ENCODE data around the gene MEIOSIN. TPM values are rescaled to one million over a fixed set of nuclear protein-coding genes. Genes with fewer than 3 reads are reported as not detected.

Gene MEIOSIN
- polyA plus RNA-seq, 1 of the 3 experiments (the other 2 are of a cell fraction): 0.03 TPM

DNA sequence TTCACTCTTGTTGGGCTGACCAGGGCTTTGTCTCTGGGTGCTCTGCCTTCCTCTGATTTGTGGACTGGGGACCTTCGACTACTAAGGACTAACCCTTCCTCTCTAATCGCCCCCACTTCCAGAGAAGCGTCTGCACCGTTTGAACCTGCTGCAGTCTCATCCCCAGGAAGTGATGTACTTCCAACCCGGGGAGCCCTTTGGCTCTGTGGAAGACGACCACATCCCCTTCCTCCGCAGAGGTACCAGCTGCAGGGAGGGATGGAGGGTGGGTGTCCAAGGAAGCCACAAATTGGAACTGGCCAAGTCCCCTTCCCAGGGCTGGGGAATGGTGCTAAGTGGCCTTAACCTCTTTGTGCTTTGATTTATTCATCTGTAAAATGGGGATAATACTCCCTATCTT lies 31.6 kb upstream of the MEIOSIN start:
- H3K9ac ChIP-seq: no peak overlapping the region
- no peak overlapping the region for H3K4me2 ChIP-seq
- no peak overlapping the region for H3K27ac ChIP-seq (ENCODE audit: low read depth in 2 of 2, low read length in 1 of 2)
- no peak overlapping the region for H2AFZ ChIP-seq (ENCODE audit: low read depth)
- no peaks in the 10 kb centered on the region for H3K4me1 ChIP-seq (ENCODE audit: control insufficient read depth in 1 of 2, insufficient read depth in 2 of 2, low read depth in 1 of 2, low read length in 1 of 2)
- no peaks in the 10 kb centered on the region for H3K9me2 ChIP-seq
- no peaks in the 10 kb centered on the region for H3K27me3 ChIP-seq (ENCODE audit: insufficient read depth)
- no peaks in the 10 kb centered on the region for H3K79me2 ChIP-seq (ENCODE audit: insufficient read depth)
- DNase-seq: no peak
- POLR2A ChIA-PET: no interaction called here
- no peaks in the 10 kb centered on the region for H3K9me3 ChIP-seq
- H3K36me3 ChIP-seq (replicated peaks in 1 of 2; ENCODE audit: control insufficient read depth in 1 of 2, insufficient read depth in 2 of 2, low read length in 1 of 2): peaks cover 4 to 5% of the 10 kb centered on the region in 2 experiments
- no peaks in the 10 kb centered on the region for H3F3A ChIP-seq (replicated peaks; ENCODE audit: insufficient read depth)
- no peaks in the 10 kb centered on the region for H4K20me1 ChIP-seq (ENCODE audit: insufficient read depth)
- no peak overlapping the region for H3K4me3 ChIP-seq (ENCODE audit: low read depth in 2 of 2, low read length in 1 of 2)
- TF ChIP-seq ELF1 (IDR thresholded peaks at IDR 0.05) (no peak), EP300 (IDR thresholded peaks at IDR 0.05; ENCODE audit: borderline replicate concordance in 1 of 2, low read depth in 1 of 2, low read length in 1 of 2) (no peak), PBX3 (IDR thresholded peaks at IDR 0.05) (no peak), FOXJ3 (CRISPR knock-in tag; IDR thresholded peaks at IDR 0.05) (no peak), JUND (IDR thresholded peaks at IDR 0.05) (no peak)
- CTCF ChIA-PET: interaction anchor here (1.5 to 1.7 kb wide), 2 partner anchors 8 to 9 kb away, joined by 6 read pairs; partner anchors contain the start of genes QPCTL and SNRPD2
- 86% methylated on average over 7 of the region's 7 CpGs for WGBS (ENCODE audit: low lambda C conversion rate)

GRCh38 chr19:45705115-45705514 lies 28.1 kb upstream of the MEIOSIN start:
- ChIA-PET CTCF (interaction anchor here (1.0 to 8.0 kb wide), 2 partner anchors 10 to 11 kb away, joined by 3 to 70 read pairs; partner anchors contain the start of genes QPCTL and SNRPD2), POLR2A (interaction anchor here (1.4 kb wide), 1 partner anchor 12 kb away, joined by 4 read pairs; no protein-coding TSS in a partner anchor)
- H3K4me1 ChIP-seq (ENCODE audit: control insufficient read depth in 1 of 2, insufficient read depth in 2 of 2, low read depth in 1 of 2, low read length in 1 of 2): no peaks in the 10 kb centered on the region
- no peaks in the 10 kb centered on the region for H3K9me2 ChIP-seq
- H2AFZ ChIP-seq (ENCODE audit: low read depth): no peak overlapping the region
- H3K9ac ChIP-seq: no peak overlapping the region
- H3K9me3 ChIP-seq: no peaks in the 10 kb centered on the region
- H3F3A ChIP-seq (replicated peaks; ENCODE audit: insufficient read depth): no peaks in the 10 kb centered on the region
- DNase-seq: no peak
- WGBS (ENCODE audit: low lambda C conversion rate): 93% methylated on average over 9 of the region's 9 CpGs
- H3K4me2 ChIP-seq: no peak overlapping the region
- H3K36me3 ChIP-seq (replicated peaks in 1 of 2; ENCODE audit: control insufficient read depth in 1 of 2, insufficient read depth in 2 of 2, low read length in 1 of 2): peaks cover 3 to 4% of the 10 kb centered on the region in 2 experiments
- no peak overlapping the region for H3K4me3 ChIP-seq (ENCODE audit: low read depth in 2 of 2, low read length in 1 of 2)
- H4K20me1 ChIP-seq (ENCODE audit: insufficient read depth): no peaks in the 10 kb centered on the region
- no peaks in the 10 kb centered on the region for H3K79me2 ChIP-seq (ENCODE audit: insufficient read depth)
- no peaks in the 10 kb centered on the region for H3K27me3 ChIP-seq (ENCODE audit: insufficient read depth)
- H3K27ac ChIP-seq (ENCODE audit: low read depth in 2 of 2, low read length in 1 of 2): no peak overlapping the region
- TF ChIP-seq NFIC (IDR thresholded peaks at IDR 0.05; ENCODE audit: borderline replicate concordance): no peak
- TF ChIP-seq, protein P1, sequence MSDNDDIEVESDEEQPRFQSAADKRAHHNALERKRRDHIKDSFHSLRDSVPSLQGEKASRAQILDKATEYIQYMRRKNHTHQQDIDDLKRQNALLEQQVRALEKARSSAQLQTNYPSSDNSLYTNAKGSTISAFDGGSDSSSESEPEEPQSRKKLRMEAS (IDR thresholded peaks at IDR 0.05; ENCODE audit: low read depth): no peak
- TF ChIP-seq REST (IDR thresholded peaks at IDR 0.05; ENCODE audit: low read depth, low read length): no peak
- no peak for TF ChIP-seq USF1 (IDR thresholded peaks at IDR 0.05; ENCODE audit: borderline replicate concordance, low read depth)
- TF ChIP-seq SIN3A (IDR thresholded peaks at IDR 0.05; ENCODE audit: borderline replicate concordance, low read depth, low read length): no peak
- no peak for TF ChIP-seq YY1 (IDR thresholded peaks at IDR 0.05; ENCODE audit: low read depth)
- no peak for TF ChIP-seq RXRA (IDR thresholded peaks at IDR 0.05; ENCODE audit: borderline replicate concordance, low read depth)
- TF ChIP-seq FOSL2 (IDR thresholded peaks at IDR 0.05; ENCODE audit: borderline replicate concordance, low read depth): no peak
- no peak for TF ChIP-seq IRF3 (IDR thresholded peaks at IDR 0.05; ENCODE audit: low read depth, low read length)
- no peak for TF ChIP-seq TAF1 (IDR thresholded peaks at IDR 0.05; ENCODE audit: borderline replicate concordance, low read depth, low read length)
- no peak for TF ChIP-seq RAD21 (IDR thresholded peaks at IDR 0.05; ENCODE audit: low read length)
- TF ChIP-seq FOXJ3 (CRISPR knock-in tag; IDR thresholded peaks at IDR 0.05): no peak
- TF ChIP-seq ELF1 (IDR thresholded peaks at IDR 0.05): no peak
- TF ChIP-seq MXI1 (IDR thresholded peaks at IDR 0.05; ENCODE audit: low read depth, low read length): no peak
- no peak for TF ChIP-seq FOXM1 (IDR thresholded peaks at IDR 0.05; ENCODE audit: low read depth)
- TF ChIP-seq MEF2A (IDR thresholded peaks at IDR 0.05; ENCODE audit: borderline replicate concordance, low read depth): no peak
- no peak for TF ChIP-seq GABPA (IDR thresholded peaks at IDR 0.05; ENCODE audit: low read depth)
- no peak for TF ChIP-seq JUND (IDR thresholded peaks at IDR 0.05)

All from SK-N-SH (cell line).